ENCODE measurements around the gene YIPF7.

- no peak for TF ChIP-seq CTCF (IDR thresholded peaks at IDR 0.05)
- TF ChIP-seq POLR2A (IDR thresholded peaks at IDR 0.05), result no peak
- no peak for TF ChIP-seq POLR2AphosphoS5 (IDR thresholded peaks at IDR 0.05)
- no peak for TF ChIP-seq EP300 (IDR thresholded peaks at IDR 0.05)
These were observed 68.0 kb downstream of the YIPF7 start for GRCh38 chr4:44583393-44583792.
